Measurements from ENCODE around the gene TMEM161A.
"Not testable (repeated sequence)": the region's sequence is repeated elsewhere in the genome, so short reads cannot be mapped to it uniquely, and the experiment has no call there.

Gene TMEM161A

GRCh38 chr19:19154768-19155494 lies 16.7 kb upstream of the TMEM161A start:
- DNase-seq: no peak

DNA sequence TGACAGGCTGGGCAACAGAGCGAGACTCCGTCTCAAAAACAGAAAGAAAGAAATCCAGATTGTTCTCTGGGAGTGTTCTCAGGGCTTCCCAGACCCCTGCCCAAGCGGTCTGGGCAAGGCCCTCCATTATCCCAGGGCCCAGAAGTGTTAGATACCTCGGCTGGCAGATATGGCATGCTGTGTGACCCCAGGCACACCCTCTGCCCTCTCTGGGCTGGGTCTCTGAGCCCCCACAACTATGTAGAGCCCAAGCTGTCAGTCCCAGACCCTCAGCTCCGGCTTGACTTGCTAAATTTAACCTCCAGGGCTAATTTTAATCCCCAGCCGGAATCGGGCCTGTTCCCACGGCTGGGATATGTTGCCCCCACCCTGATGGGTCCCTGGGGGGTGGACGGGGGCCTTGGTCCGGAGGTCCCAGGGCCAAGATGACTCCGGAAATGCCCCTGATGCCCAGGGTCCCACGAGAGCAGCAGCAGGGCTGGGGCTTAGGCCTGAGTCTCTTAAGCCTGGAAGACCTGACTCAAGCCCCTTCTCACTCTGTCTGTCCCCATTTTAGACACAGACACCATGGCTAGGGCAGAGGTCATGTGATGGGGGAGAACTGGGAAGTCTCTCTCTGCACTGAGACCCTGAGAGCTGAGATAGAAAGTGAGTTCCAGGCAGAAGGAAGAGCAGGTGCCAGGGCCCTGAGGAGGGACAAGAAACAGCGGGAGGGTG lies 14.5 kb upstream of the TMEM161A start:
- DNase-seq: no peak

DNA sequence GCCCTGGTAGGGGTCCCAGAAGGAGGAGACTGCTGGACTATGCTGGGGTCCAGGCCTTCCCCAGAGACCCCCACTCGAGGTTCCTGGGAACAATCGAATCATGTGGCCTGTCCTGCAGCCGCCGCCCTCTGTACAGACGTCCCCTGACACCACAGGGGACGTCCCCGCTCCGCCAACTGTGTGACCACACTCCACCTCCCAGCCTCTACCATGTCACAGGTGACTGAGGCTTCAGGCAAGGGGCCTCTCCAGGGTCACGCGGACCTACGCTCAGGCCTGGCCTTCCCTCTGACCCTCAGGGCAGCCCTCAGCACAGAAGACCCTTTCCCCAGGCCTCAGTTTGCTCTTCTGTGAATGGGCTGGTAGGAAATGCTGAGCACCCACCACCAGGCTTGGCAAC lies 13.1 kb upstream of the TMEM161A start:
- no peak for DNase-seq

DNA sequence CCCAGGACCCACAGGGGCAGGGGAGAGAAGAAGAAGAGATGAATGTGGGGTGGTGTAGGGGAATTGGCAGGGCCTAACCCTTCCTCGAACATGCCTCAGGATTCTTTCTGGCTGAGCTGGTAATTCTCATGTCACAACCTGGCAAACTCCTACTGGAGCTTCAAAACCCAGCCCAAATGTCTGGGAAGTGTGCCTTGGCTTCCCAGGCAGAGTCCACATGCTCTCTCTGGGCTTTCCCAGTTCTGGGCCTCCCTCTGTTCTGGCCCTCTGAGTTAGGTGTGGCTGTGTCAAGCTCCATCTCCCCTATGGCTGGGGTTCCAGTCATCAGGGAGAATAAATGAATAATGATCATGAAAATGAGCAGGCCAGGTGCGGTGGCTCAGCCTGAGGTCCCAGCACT lies 11.2 kb upstream of the TMEM161A start:
- DNase-seq: no peak

- not testable (repeated sequence) for DNase-seq
Measured at GRCh38 chr19:19148504-19148903, 10.2 kb upstream of the TMEM161A start.

- no peak for DNase-seq
Measured at GRCh38 chr19:19147344-19147743, 9.1 kb upstream of the TMEM161A start.

GRCh38 chr19:19146865-19147264 lies 8.6 kb upstream of the TMEM161A start:
- no peak for DNase-seq

GRCh38 chr19:19145684-19146608 lies 7.7 kb upstream of the TMEM161A start:
- peak; percentile 37 for DNase-seq

GRCh38 chr19:19145281-19145680 lies 7.0 kb upstream of the TMEM161A start:
- no peak for DNase-seq

DNA sequence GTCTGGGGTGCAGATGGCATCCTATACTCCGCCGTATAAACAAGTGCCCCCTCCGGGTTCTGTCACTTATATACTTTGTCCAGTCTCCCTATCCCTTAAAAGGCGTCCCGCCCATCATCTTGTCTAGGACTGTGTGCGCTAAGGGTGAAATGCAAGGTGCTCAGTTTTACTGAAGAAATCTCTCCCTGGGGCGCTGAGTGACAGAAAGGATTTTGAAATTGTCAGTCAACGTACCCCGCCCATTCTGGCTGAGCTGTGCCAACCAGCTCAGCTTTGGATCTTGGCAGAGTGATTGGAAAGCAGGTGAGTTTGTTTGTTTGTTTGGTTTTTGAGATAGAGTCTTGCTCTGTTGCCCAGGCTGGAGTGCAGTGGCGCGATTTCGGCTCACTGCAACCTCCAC lies 4.1 kb upstream of the TMEM161A start:
- DNase-seq: no peak

- no peak for DNase-seq
Measured at GRCh38 chr19:19140476-19140875, 2.2 kb upstream of the TMEM161A start.

- no peak for DNase-seq
Measured at GRCh38 chr19:19139876-19140229, 1.6 kb upstream of the TMEM161A start.

- DNase-seq: no peak
Measured at GRCh38 chr19:19137556-19138108, 646 bp downstream of the TMEM161A start.

DNA sequence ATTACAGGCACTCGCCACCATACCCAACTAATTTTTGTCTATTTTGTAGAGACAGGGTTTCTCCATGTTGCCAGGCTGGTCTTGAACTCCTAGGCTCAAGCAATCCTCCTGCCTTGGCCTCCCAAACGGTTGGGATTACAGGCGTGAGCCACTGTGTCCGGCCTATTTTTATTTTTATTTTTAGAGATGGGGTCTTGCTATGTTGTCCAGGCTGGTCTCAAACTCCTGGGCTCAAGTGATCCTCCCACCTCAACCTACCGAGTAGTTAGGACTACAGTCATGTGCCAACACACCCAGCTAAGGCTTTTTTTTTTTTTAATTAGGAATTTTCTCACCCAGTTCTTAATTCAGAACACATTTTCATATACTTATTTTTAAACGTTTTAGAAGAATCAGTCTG lies 2.6 kb downstream of the TMEM161A start:
- DNase-seq: not testable (repeated sequence)

GRCh38 chr19:19134687-19135158 lies 3.6 kb downstream of the TMEM161A start:
- DNase-seq: no peak

DNA sequence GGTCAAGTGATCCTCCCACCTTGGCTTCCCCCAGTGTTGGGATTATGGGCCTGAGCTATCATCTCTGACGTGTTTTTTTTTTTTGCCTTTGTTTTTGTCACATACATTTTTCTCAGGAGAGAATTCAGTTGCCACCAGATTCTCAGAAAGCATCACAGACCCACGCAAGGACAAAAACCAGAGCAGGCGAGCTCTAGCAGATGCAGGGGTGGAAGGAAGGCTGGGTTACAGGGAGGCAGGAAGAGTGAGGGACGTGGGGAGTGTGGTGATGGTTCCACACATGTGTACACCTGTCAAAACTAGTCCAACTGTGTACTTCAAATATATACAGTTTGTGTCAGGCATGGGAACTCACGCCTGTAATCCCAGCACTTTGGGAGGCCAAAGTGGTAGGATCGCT lies 4.3 kb downstream of the TMEM161A start:
- DNase-seq: no peak

DNA sequence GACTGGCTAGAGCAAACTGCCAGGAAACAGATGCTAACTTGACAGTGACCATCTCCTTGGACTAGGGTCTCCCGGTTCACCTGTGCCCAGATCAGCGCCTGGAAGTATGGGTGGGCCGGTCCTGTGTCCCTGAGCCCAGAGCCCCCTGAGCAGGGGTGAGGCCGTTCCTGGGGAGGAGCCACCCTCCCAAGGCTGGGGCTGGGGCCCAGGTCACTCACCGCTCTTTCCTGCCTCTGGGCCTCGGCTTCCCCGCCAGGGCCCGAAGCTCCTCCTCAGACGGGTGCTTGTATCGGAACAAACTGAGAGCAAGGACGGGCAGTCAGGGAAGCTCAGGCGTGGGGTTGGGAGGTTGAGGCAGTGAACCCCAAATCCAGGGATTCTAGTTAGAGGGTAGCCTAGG lies 5.4 kb downstream of the TMEM161A start:
- no peak for DNase-seq

GRCh38 chr19:19131989-19132388 lies 6.3 kb downstream of the TMEM161A start:
- no peak for DNase-seq

GRCh38 chr19:19126102-19126501 lies 12.2 kb downstream of the TMEM161A start:
- no peak for DNase-seq

- DNase-seq: no peak
Measured at GRCh38 chr19:19123386-19123785, 14.9 kb downstream of the TMEM161A start.

GRCh38 chr19:19122902-19123301 lies 15.4 kb downstream of the TMEM161A start:
- no peak for DNase-seq

DNA sequence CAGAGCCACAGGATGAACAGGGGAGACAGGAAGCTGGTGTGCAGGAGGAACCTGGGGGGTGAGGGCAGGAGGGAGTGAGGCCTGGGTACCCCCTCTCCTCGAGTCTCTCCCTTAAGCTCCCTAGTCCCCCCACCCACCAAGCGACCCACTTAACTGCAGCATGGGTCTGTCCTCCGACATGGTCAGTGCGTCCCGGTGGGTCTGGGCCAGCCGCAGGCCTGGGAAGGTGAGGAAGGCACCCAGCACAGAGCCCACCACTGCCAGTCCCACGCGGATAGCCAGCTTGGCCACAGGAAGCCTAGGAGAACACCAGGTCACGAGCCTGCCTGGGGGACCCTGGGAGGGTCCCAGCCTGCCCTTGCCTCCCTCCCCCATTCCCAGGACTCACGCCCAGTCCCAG lies 16.9 kb downstream of the TMEM161A start:
- DNase-seq: no peak
